Endothelial cell of umbilical vein (primary cell): Measurements from ENCODE around the gene LGI4. TPM values are rescaled to one million over a fixed set of nuclear protein-coding genes. Genes with fewer than 3 reads are reported as not detected.

Source experiments
- BruUV-seq: library from RNA; stranded (reverse); fragments of 400-500 nt; replicated peaks from 2 replicates; lab custom pipeline; 2021; lab: Mats Ljungman, UMichigan
- CTCF ChIA-PET: fragments of 300-600, 350-600 bp; sonication (Branson Sonifier 250); formaldehyde crosslinking; loops from one replicate; lab custom pipeline; 2021; ENCODE audit warnings: antibody characterized with exemption, inconsistent platforms; lab: Charles Lee
- POLR2A ChIA-PET: fragments of 300-600, 350-600 bp; sonication (Branson Sonifier 250); formaldehyde crosslinking; loops from one replicate; lab custom pipeline; 2021; ENCODE audit warnings: antibody characterized with exemption, inconsistent platforms; lab: Charles Lee
- DNase-seq: peaks from one replicate; pipeline ENCODE4 v3.0.0-alpha.2; 2011; ENCODE audit warnings: low read depth, low spot score
- FAIRE-seq: peaks from 2 replicates; lab custom pipeline; 2011; peaks lifted over from hg19 to GRCh38; lab: Jason Lieb, UNC
- H2AFZ ChIP-seq: 2 replicates; pipeline ENCODE4 v1.6.0; 2012; ENCODE audit warnings: low read depth, low read length, control low read depth, inconsistent platforms
- H3K27ac ChIP-seq: 2 replicates; pipeline ENCODE4 v1.5.1; 2011; ENCODE audit warnings: low read depth, mild to moderate bottlenecking, control low read depth, low read length, moderate library complexity; ENCODE audit not compliant: insufficient read depth
- H3K27me3 ChIP-seq, 2 experiments: 2 replicates each; pipeline versions ENCODE4 v1.6.0 to v1.6.1; 2011; ENCODE audit warnings: low read length in 2 of 2, mixed read lengths in 1 of 2; ENCODE audit not compliant: control insufficient read depth in 2 of 2, insufficient read depth in 2 of 2
- H3K36me3 ChIP-seq, 2 experiments: 2 replicates in 1 of 2; 3 replicates in 1 of 2; pipeline ENCODE4 v1.5.1; 2011; ENCODE audit warnings: low read length in 2 of 2, mild to moderate bottlenecking in 1 of 2, moderate library complexity in 1 of 2; ENCODE audit not compliant: control insufficient read depth in 2 of 2, insufficient read depth in 2 of 2; ENCODE audit errors: extremely low read depth in 1 of 2
- H3K4me1 ChIP-seq: 3 replicates; pipeline ENCODE4 v1.5.1; 2011; ENCODE audit warnings: mild to moderate bottlenecking, low read length; ENCODE audit not compliant: control insufficient read depth, insufficient read depth; ENCODE audit errors: extremely low read depth
- H3K4me2 ChIP-seq: 2 replicates; pipeline ENCODE4 v1.6.1; 2011; ENCODE audit warnings: low read length, control low read depth, mixed read lengths; ENCODE audit not compliant: insufficient read depth
- H3K4me3 ChIP-seq, 3 experiments: fragments of 200-600 bp in 1 of 3; sonication (generic), shearing (Covaris generic) in 1 of 3; replicated peaks in 1 of 3; 2 replicates each; pipeline ENCODE4 v1.5.1; 2011 to 2016; ENCODE audit warnings: control low read depth in 3 of 3, low read length in 3 of 3, mild to moderate bottlenecking in 2 of 3, inconsistent platforms in 1 of 3, low read depth in 1 of 3, moderate library complexity in 1 of 3; ENCODE audit not compliant: insufficient read depth in 1 of 3
- H3K79me2 ChIP-seq: 2 replicates; pipeline ENCODE4 v1.6.0; 2012; ENCODE audit warnings: low read length, inconsistent platforms; ENCODE audit not compliant: control insufficient read depth, insufficient read depth
- H3K9ac ChIP-seq: replicated peaks from 2 replicates; pipeline ENCODE3; 2011; ENCODE audit warnings: low read length, control low read depth; ENCODE audit not compliant: insufficient read depth; ENCODE audit errors: extremely low read depth
- H3K9me1 ChIP-seq: replicated peaks from 3 replicates; pipeline ENCODE4 v1.6.0; 2011; ENCODE audit warnings: mild to moderate bottlenecking, low read length; ENCODE audit not compliant: control insufficient read depth, insufficient read depth; ENCODE audit errors: extremely low read depth
- H3K9me3 ChIP-seq: replicated peaks from 2 replicates; pipeline ENCODE4 v1.5.1; 2012; ENCODE audit warnings: low read length, inconsistent platforms; ENCODE audit not compliant: control insufficient read depth, insufficient read depth
- H4K20me1 ChIP-seq: replicated peaks from 2 replicates; pipeline ENCODE3; 2011; ENCODE audit warnings: mild to moderate bottlenecking, low read length; ENCODE audit not compliant: control insufficient read depth, insufficient read depth; ENCODE audit errors: extremely low read depth
- CTCF ChIP-seq, 2 donors: IDR thresholded peaks; 1 replicate in 1 of 2; 2 replicates in 1 of 2; pipeline ENCODE4 v1.5.1; 2011; ENCODE audit warnings: low read length in 2 of 2, mild to moderate bottlenecking in 2 of 2, moderate library complexity in 2 of 2, control low read depth in 1 of 2, inconsistent platforms in 1 of 2, low read depth in 1 of 2; ENCODE audit not compliant: insufficient read depth in 1 of 2; ENCODE audit errors: extremely low read depth in 1 of 2
- EZH2 ChIP-seq: IDR thresholded peaks from 2 replicates; pipeline ENCODE4 v1.6.1; 2012; ENCODE audit warnings: borderline replicate concordance, low read depth, mild to moderate bottlenecking, moderate library complexity, low read length, inconsistent platforms; ENCODE audit not compliant: severe bottlenecking
- FOS ChIP-seq: IDR thresholded peaks from 2 replicates; pipeline ENCODE4 v1.6.1; 2011; ENCODE audit warnings: mild to moderate bottlenecking, low read length, moderate library complexity, borderline replicate concordance; ENCODE audit not compliant: insufficient read depth
- GATA2 ChIP-seq: IDR thresholded peaks from 2 replicates; pipeline ENCODE4 v1.7.0; 2011; ENCODE audit warnings: low read depth, mild to moderate bottlenecking, moderate library complexity, mixed read lengths, low read length; ENCODE audit not compliant: insufficient read length, insufficient read depth
- JUN ChIP-seq: IDR thresholded peaks from 2 replicates; pipeline ENCODE4 v1.6.1; 2011; ENCODE audit warnings: borderline replicate concordance, low read depth; ENCODE audit not compliant: insufficient read length, insufficient read depth
- MAX ChIP-seq: IDR thresholded peaks from 2 replicates; pipeline ENCODE4 v1.6.1; 2011; ENCODE audit not compliant: insufficient read depth, insufficient read length
- MYC ChIP-seq: IDR thresholded peaks from one replicate; pipeline ENCODE4 v1.6.1; 2011; ENCODE audit warnings: mild to moderate bottlenecking, low read depth, low read length
- POLR2A ChIP-seq: IDR thresholded peaks from 2 replicates; pipeline ENCODE4 v1.6.1; 2012; ENCODE audit warnings: low read depth, mild to moderate bottlenecking, control low read depth, low read length
- POLR2AphosphoS5 ChIP-seq: IDR thresholded peaks from 2 replicates; pipeline ENCODE4 v1.6.1; 2012; ENCODE audit warnings: low read depth, mild to moderate bottlenecking, control low read depth, low read length, moderate library complexity; ENCODE audit not compliant: insufficient read depth
- dilution Hi-C: fragments of 300-500 bp; cut with MboI; formaldehyde crosslinking; loops from one replicate; pipeline ENCODE4 v1.15.0; 2019; ENCODE audit warnings: low sequenced_read_pairs; ENCODE audit not compliant: extremely low pct_ligation_motif_present
- intact Hi-C: fragments of 100-400 bp; cut with micrococcal nuclease; formaldehyde crosslinking; loops from one replicate; pipeline ENCODE4 v1.10.0; 2022
- polyA plus RNA-seq, 4 experiments: library from polyadenylated mRNA; depleted of rRNA in 3 of 4; stranded (reverse) in 3 of 4; unstranded in 1 of 4; fragments of >200 nt; gene quantifications; 2 replicates each; pipeline versions ENCODE4 v1.2.1 to v1.2.3, GENCODE V29; 2011 to 2012; ENCODE audit warnings: missing spikeins in 1 of 4
- total RNA-seq: library from RNA; stranded (reverse); gene quantifications from 2 replicates; pipeline ENCODE4 v1.2.3, GENCODE V29; 2021

The LGI4 gene
- total and polyA plus RNA-seq, 2 donors (not counting 3 experiments of a cell fraction or from before 2014, with no cell fraction given), result not detected

- Histone ChIP-seq H2AFZ (no peak overlapping the region), H3K27me3 (no peaks in the 10 kb centered on the region), H3K4me1 (no peaks in the 10 kb centered on the region), H3K9ac (no peak overlapping the region), H3K4me3 (no peak overlapping the region), H3K27ac (no peak overlapping the region), H3K9me3 (no peaks in the 10 kb centered on the region), H3K36me3 (no peaks in the 10 kb centered on the region), H3K9me1 (no peaks in the 10 kb centered on the region), H3K79me2 (no peaks in the 10 kb centered on the region), H3K4me2 (no peak overlapping the region), H4K20me1 (no peaks in the 10 kb centered on the region)
- ChIA-PET CTCF (no interaction called here), POLR2A (no interaction called here)
- no peak for DNase-seq
- no peak for FAIRE-seq
- no TSS peak for BruUV-seq
- intact Hi-C loops (no loop called here), dilution Hi-C loops (no loop called here)
- TF ChIP-seq CTCF (IDR thresholded peaks at IDR 0.05; ENCODE audit: extremely low read depth in 1 of 2, insufficient read depth in 1 of 2, low read depth in 1 of 2, low read length in 2 of 2) (no peak), EZH2 (no peak), FOS (no peak), GATA2 (no peak), POLR2A (no peak), POLR2AphosphoS5 (no peak), JUN (no peak), MYC (no peak), MAX (no peak)
Observed at GRCh38 chr19:35106898-35107541, 27.8 kb downstream of the LGI4 start.
